Glutamatergic neuron (in vitro differentiated cells): Measurements from ENCODE around the gene ZBTB7C. TPM values are rescaled to one million over a fixed set of nuclear protein-coding genes. Genes with fewer than 3 reads are reported as not detected.

Experiments used
- DNase-seq: peaks from one replicate; pipeline ENCODE4 v3.0.0; 2022
- H3K27ac Mint-ChIP-seq: one replicate; pipeline ENCODE4 v1.8.0; 2020; ENCODE audit warnings: mild to moderate bottlenecking, mixed read lengths, inconsistent platforms; ENCODE audit not compliant: unreplicated experiment
- H3K27me3 Mint-ChIP-seq: one replicate; pipeline ENCODE4 v1.8.0; 2020; ENCODE audit warnings: mild to moderate bottlenecking, moderate library complexity, mixed read lengths, inconsistent platforms; ENCODE audit not compliant: unreplicated experiment
- H3K36me3 Mint-ChIP-seq: one replicate; pipeline ENCODE4 v1.8.0; 2020; ENCODE audit warnings: mild to moderate bottlenecking, mixed read lengths, inconsistent platforms; ENCODE audit not compliant: unreplicated experiment
- H3K4me1 Mint-ChIP-seq: one replicate; pipeline ENCODE4 v1.8.0; 2020; ENCODE audit warnings: mild to moderate bottlenecking, low read depth, mixed read lengths, inconsistent platforms; ENCODE audit not compliant: unreplicated experiment
- H3K4me3 Mint-ChIP-seq: one replicate; pipeline ENCODE4 v1.8.0; 2020; ENCODE audit warnings: mild to moderate bottlenecking, mixed read lengths, inconsistent platforms; ENCODE audit not compliant: unreplicated experiment
- H3K9me3 Mint-ChIP-seq: one replicate; pipeline ENCODE4 v1.8.0; 2020; ENCODE audit warnings: mild to moderate bottlenecking, moderate library complexity, mixed read lengths, inconsistent platforms; ENCODE audit not compliant: unreplicated experiment
- CTCF ChIP-seq: fragments of 200-600 bp; sonication (generic); IDR thresholded peaks from one replicate; pipeline ENCODE4 v1.5.0; 2021; ENCODE audit not compliant: partially characterized antibody, unreplicated experiment
- total RNA-seq: library from RNA; stranded (reverse); fragmentation: NEBNext Ultra II Directional; extraction: Animal tissue kit (Norgen Biotek cat#: 25700); gene quantifications from one replicate; pipeline ENCODE4 v1.2.1, GENCODE V29; 2021; ENCODE audit not compliant: unreplicated experiment

Gene ZBTB7C
- total RNA-seq, 1 donor from 2014 or later: 10.6 TPM

GRCh38 chr18:48320639-48320945 lies 88.6 kb downstream of the ZBTB7C start:
- H3K4me1 Mint-ChIP-seq: peaks cover 28% of the 10 kb centered on the region
- H3K27ac Mint-ChIP-seq: peak overlapping the region; percentile 49
- H3K27me3 Mint-ChIP-seq: peaks cover 3% of the 10 kb centered on the region
- H3K9me3 Mint-ChIP-seq: peaks cover 3% of the 10 kb centered on the region
- H3K36me3 Mint-ChIP-seq: peaks cover 8% of the 10 kb centered on the region
- peak; percentile 36 for DNase-seq
- H3K4me3 Mint-ChIP-seq: no peak overlapping the region
- no peak for TF ChIP-seq CTCF

- no peak for DNase-seq
- H3K27me3 Mint-ChIP-seq: peaks cover 3% of the 10 kb centered on the region
- H3K9me3 Mint-ChIP-seq: peaks cover 3% of the 10 kb centered on the region
- peaks cover 4% of the 10 kb centered on the region for H3K36me3 Mint-ChIP-seq
- peak overlapping the region; percentile 9 for H3K27ac Mint-ChIP-seq
- H3K4me3 Mint-ChIP-seq: peak overlapping the region; percentile 14
- peaks cover 28% of the 10 kb centered on the region for H3K4me1 Mint-ChIP-seq
- TF ChIP-seq CTCF: no peak
Measured at GRCh38 chr18:48319801-48320638, 89.2 kb downstream of the ZBTB7C start.

- peaks cover 4% of the 10 kb centered on the region for H3K36me3 Mint-ChIP-seq
- peaks cover 3% of the 10 kb centered on the region for H3K27me3 Mint-ChIP-seq
- no peak overlapping the region for H3K4me3 Mint-ChIP-seq
- peaks cover 3% of the 10 kb centered on the region for H3K9me3 Mint-ChIP-seq
- DNase-seq: no peak
- peaks cover 37% of the 10 kb centered on the region for H3K4me1 Mint-ChIP-seq
- no peak overlapping the region for H3K27ac Mint-ChIP-seq
- no peak for TF ChIP-seq CTCF
Measured at GRCh38 chr18:48318436-48318835, 90.7 kb downstream of the ZBTB7C start.

- H3K36me3 Mint-ChIP-seq: peaks cover 4% of the 10 kb centered on the region
- no peak overlapping the region for H3K4me3 Mint-ChIP-seq
- TF ChIP-seq CTCF: peak; percentile 56
- H3K27me3 Mint-ChIP-seq: peaks cover 3% of the 10 kb centered on the region
- peaks cover 3% of the 10 kb centered on the region for H3K9me3 Mint-ChIP-seq
- DNase-seq: no peak
- no peak overlapping the region for H3K27ac Mint-ChIP-seq
- peaks cover 37% of the 10 kb centered on the region for H3K4me1 Mint-ChIP-seq
Measured at GRCh38 chr18:48317781-48318381, 91.3 kb downstream of the ZBTB7C start.

GRCh38 chr18:48316177-48316576 lies 93.0 kb downstream of the ZBTB7C start:
- Mint-ChIP-seq H3K9me3 (peaks cover 2% of the 10 kb centered on the region), H3K27ac (no peak overlapping the region), H3K4me1 (peaks cover 38% of the 10 kb centered on the region), H3K4me3 (no peak overlapping the region), H3K27me3 (peaks cover 6% of the 10 kb centered on the region), H3K36me3 (peaks cover 4% of the 10 kb centered on the region)
- no peak for DNase-seq
- TF ChIP-seq CTCF: no peak
